B cell (primary cell): ENCODE data around the gene ATP8A2.

Experiments
- EZH2 ChIP-seq: IDR thresholded peaks from 2 replicates; pipeline ENCODE4 v1.6.1; 2012; ENCODE audit warnings: borderline replicate concordance, low read depth, mild to moderate bottlenecking, moderate library complexity, low read length; ENCODE audit not compliant: insufficient read depth, poor library complexity, severe bottlenecking
- TF ChIP-seq, protein P1 (sequence below): fragments of 200-600 bp; IDR thresholded peaks from one replicate; pipeline ENCODE4 v1.8.0; 2022; ENCODE audit warnings: antibody characterized with exemption, mild to moderate bottlenecking

DNA sequence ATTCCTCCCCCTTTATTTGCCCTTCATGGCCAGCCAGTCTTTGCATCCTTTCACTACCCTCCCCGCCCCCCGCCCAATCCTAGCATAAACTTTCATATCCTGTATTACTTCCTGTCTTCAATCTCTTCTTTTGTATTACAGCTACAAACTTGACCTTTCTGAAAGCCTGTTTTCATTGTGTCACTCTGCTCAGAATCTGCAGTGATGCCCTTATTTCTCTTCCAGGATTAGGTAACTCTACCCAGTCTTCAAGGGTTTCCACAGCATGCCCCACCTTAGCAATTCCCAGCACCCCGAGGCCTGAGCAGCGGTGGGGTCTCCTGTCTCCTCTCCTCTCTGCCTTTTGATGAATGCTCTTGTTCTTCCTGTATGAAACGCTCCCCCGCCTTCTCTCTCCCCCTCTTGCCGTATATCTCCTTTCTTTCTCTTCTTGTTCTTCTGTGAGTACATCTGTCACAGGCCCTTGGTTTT lies 534.5 kb downstream of the ATP8A2 start:
- TF ChIP-seq, protein P1, sequence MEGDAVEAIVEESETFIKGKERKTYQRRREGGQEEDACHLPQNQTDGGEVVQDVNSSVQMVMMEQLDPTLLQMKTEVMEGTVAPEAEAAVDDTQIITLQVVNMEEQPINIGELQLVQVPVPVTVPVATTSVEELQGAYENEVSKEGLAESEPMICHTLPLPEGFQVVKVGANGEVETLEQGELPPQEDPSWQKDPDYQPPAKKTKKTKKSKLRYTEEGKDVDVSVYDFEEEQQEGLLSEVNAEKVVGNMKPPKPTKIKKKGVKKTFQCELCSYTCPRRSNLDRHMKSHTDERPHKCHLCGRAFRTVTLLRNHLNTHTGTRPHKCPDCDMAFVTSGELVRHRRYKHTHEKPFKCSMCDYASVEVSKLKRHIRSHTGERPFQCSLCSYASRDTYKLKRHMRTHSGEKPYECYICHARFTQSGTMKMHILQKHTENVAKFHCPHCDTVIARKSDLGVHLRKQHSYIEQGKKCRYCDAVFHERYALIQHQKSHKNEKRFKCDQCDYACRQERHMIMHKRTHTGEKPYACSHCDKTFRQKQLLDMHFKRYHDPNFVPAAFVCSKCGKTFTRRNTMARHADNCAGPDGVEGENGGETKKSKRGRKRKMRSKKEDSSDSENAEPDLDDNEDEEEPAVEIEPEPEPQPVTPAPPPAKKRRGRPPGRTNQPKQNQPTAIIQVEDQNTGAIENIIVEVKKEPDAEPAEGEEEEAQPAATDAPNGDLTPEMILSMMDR: no peak
- no peak for TF ChIP-seq EZH2
